ENCODE measurements around the gene GNAL.

- TF ChIP-seq CTCF (IDR thresholded peaks at IDR 0.05 in 4 of 5, conservative IDR thresholded peaks at IDR 0.05 in 1 of 5) (no peak), POLR2A (IDR thresholded peaks at IDR 0.05) (no peak)
Observed at GRCh38 chr18:11749305-11749704, 60.2 kb downstream of the GNAL start.
